ENCODE measurements around the gene CLNK.

The CLNK gene

GRCh38 chr4:10701161-10701560, 16.6 kb upstream of the CLNK start:
- DNase-seq, result no peak

- no peak for DNase-seq
Observed at GRCh38 chr4:10698172-10698571, 13.6 kb upstream of the CLNK start.

GRCh38 chr4:10697086-10697485, 12.5 kb upstream of the CLNK start:
- no peak for DNase-seq

GRCh38 chr4:10696253-10696652, 11.7 kb upstream of the CLNK start:
- DNase-seq, result no peak

GRCh38 chr4:10694828-10695209, 10.3 kb upstream of the CLNK start:
- DNase-seq, result no peak

- no peak for DNase-seq
Observed at GRCh38 chr4:10694151-10694827, 9.7 kb upstream of the CLNK start.

- no peak for DNase-seq
Observed at GRCh38 chr4:10691651-10692050, 7.1 kb upstream of the CLNK start.

GRCh38 chr4:10690185-10690907, 5.8 kb upstream of the CLNK start:
- DNase-seq, result no peak

- no peak for DNase-seq
Observed at GRCh38 chr4:10688846-10689245, 4.3 kb upstream of the CLNK start.

GRCh38 chr4:10688022-10688421, 3.5 kb upstream of the CLNK start:
- DNase-seq, result no peak

- no peak for DNase-seq
Observed at GRCh38 chr4:10687526-10687925, 3.0 kb upstream of the CLNK start.

GRCh38 chr4:10682397-10682796, 2.2 kb downstream of the CLNK start:
- no peak for DNase-seq

GRCh38 chr4:10677796-10678497, 6.6 kb downstream of the CLNK start:
- no peak for DNase-seq

GRCh38 chr4:10673817-10674369, 10.7 kb downstream of the CLNK start:
- no peak for DNase-seq

- no peak for DNase-seq
Observed at GRCh38 chr4:10672379-10672778, 12.2 kb downstream of the CLNK start.

GRCh38 chr4:10671799-10672198, 12.8 kb downstream of the CLNK start:
- DNase-seq, result no peak

GRCh38 chr4:10671366-10671765, 13.2 kb downstream of the CLNK start:
- no peak for DNase-seq

- no peak for DNase-seq
Observed at GRCh38 chr4:10670321-10670720, 14.2 kb downstream of the CLNK start.

GRCh38 chr4:10667701-10668326, 16.8 kb downstream of the CLNK start:
- DNase-seq, result peak; percentile 30

GRCh38 chr4:10666616-10667015, 18.0 kb downstream of the CLNK start:
- DNase-seq, result no peak

GRCh38 chr4:10664408-10664807, 20.2 kb downstream of the CLNK start:
- no peak for DNase-seq

GRCh38 chr4:10662937-10663336, 21.6 kb downstream of the CLNK start:
- no peak for DNase-seq

- DNase-seq, result no peak
Observed at GRCh38 chr4:10661047-10661446, 23.5 kb downstream of the CLNK start.

All from SHP77 treated with DMSO at 0.1 percent for 48 hours (cell line).